ENCODE measurements around the gene ETS1.

The ETS1 gene

GRCh38 chr11:128532572-128533091 lies 54.7 kb downstream of the ETS1 start:
- Histone ChIP-seq H3K27ac (ENCODE audit: low read depth, low read length) (no peak overlapping the region; the same call in 1 of the 2 replicates), H3K9ac (ENCODE audit: low read depth, low read length) (no peak overlapping the region), H3K27me3 (ENCODE audit: insufficient read depth, low read length) (peaks cover 97% of the 10 kb centered on the region), H3K9me3 (ENCODE audit: insufficient read depth, low read depth, low read length) (no peaks in the 10 kb centered on the region), H3K4me3 (ENCODE audit: low read length) (peak overlapping the region; percentile 38), H3K36me3 (ENCODE audit: insufficient read depth, low read length) (no peaks in the 10 kb centered on the region), H3K4me1 (ENCODE audit: insufficient read depth, low read length) (peaks cover 18% of the 10 kb centered on the region)
- 3% methylated on average over 6 of the region's 6 CpGs for WGBS

- H3K27ac ChIP-seq (ENCODE audit: low read depth, low read length): no peak overlapping the region
- no peaks in the 10 kb centered on the region for H3K36me3 ChIP-seq (ENCODE audit: insufficient read depth, low read length)
- 82% methylated on average over 5 of the region's 5 CpGs for WGBS
- H3K4me3 ChIP-seq (ENCODE audit: low read length): no peak overlapping the region
- peaks cover 18% of the 10 kb centered on the region for H3K4me1 ChIP-seq (ENCODE audit: insufficient read depth, low read length)
- H3K9ac ChIP-seq (ENCODE audit: low read depth, low read length): no peak overlapping the region
- peaks cover 97% of the 10 kb centered on the region for H3K27me3 ChIP-seq (ENCODE audit: insufficient read depth, low read length)
- no peaks in the 10 kb centered on the region for H3K9me3 ChIP-seq (ENCODE audit: insufficient read depth, low read depth, low read length)
Observed at GRCh38 chr11:128532016-128532571, 55.3 kb downstream of the ETS1 start.

GRCh38 chr11:128531588-128531987 lies 55.8 kb downstream of the ETS1 start:
- H3K9ac ChIP-seq (ENCODE audit: low read depth, low read length): no peak overlapping the region
- H3K27me3 ChIP-seq (ENCODE audit: insufficient read depth, low read length): peaks cover 97% of the 10 kb centered on the region
- H3K4me3 ChIP-seq (ENCODE audit: low read length): no peak overlapping the region
- no peaks in the 10 kb centered on the region for H3K36me3 ChIP-seq (ENCODE audit: insufficient read depth, low read length)
- H3K9me3 ChIP-seq (ENCODE audit: insufficient read depth, low read depth, low read length): no peaks in the 10 kb centered on the region
- peaks cover 18% of the 10 kb centered on the region for H3K4me1 ChIP-seq (ENCODE audit: insufficient read depth, low read length)
- 77% methylated on average over 2 of the region's 2 CpGs for WGBS
- no peak overlapping the region for H3K27ac ChIP-seq (ENCODE audit: low read depth, low read length)

- H3K9me3 ChIP-seq (ENCODE audit: insufficient read depth, low read depth, low read length): no peaks in the 10 kb centered on the region
- peaks cover 95% of the 10 kb centered on the region for H3K27me3 ChIP-seq (ENCODE audit: insufficient read depth, low read length)
- H3K27ac ChIP-seq (ENCODE audit: low read depth, low read length): no peak overlapping the region
- H3K36me3 ChIP-seq (ENCODE audit: insufficient read depth, low read length): no peaks in the 10 kb centered on the region
- H3K4me3 ChIP-seq (ENCODE audit: low read length): no peak overlapping the region
- H3K9ac ChIP-seq (ENCODE audit: low read depth, low read length): no peak overlapping the region
- 87% methylated on average over 7 of the region's 7 CpGs for WGBS
- H3K4me1 ChIP-seq (ENCODE audit: insufficient read depth, low read length): peaks cover 26% of the 10 kb centered on the region
Observed at GRCh38 chr11:128530118-128531074, 57.0 kb downstream of the ETS1 start.

- peaks cover 28% of the 10 kb centered on the region for H3K4me1 ChIP-seq (ENCODE audit: insufficient read depth, low read length)
- 84% methylated on average over 2 of the region's 2 CpGs for WGBS
- no peaks in the 10 kb centered on the region for H3K36me3 ChIP-seq (ENCODE audit: insufficient read depth, low read length)
- H3K27ac ChIP-seq (ENCODE audit: low read depth, low read length): no peak overlapping the region
- no peak overlapping the region for H3K9ac ChIP-seq (ENCODE audit: low read depth, low read length)
- peaks cover 95% of the 10 kb centered on the region for H3K27me3 ChIP-seq (ENCODE audit: insufficient read depth, low read length)
- no peaks in the 10 kb centered on the region for H3K9me3 ChIP-seq (ENCODE audit: insufficient read depth, low read depth, low read length)
- H3K4me3 ChIP-seq (ENCODE audit: low read length): no peak overlapping the region
Observed at GRCh38 chr11:128528294-128528693, 59.1 kb downstream of the ETS1 start.

- Histone ChIP-seq H3K4me1 (ENCODE audit: insufficient read depth, low read length) (peaks cover 21% of the 10 kb centered on the region), H3K27me3 (ENCODE audit: insufficient read depth, low read length) (peaks cover 95% of the 10 kb centered on the region), H3K9ac (ENCODE audit: low read depth, low read length) (no peak overlapping the region), H3K27ac (ENCODE audit: low read depth, low read length) (no peak overlapping the region), H3K36me3 (ENCODE audit: insufficient read depth, low read length) (no peaks in the 10 kb centered on the region), H3K9me3 (ENCODE audit: insufficient read depth, low read depth, low read length) (no peaks in the 10 kb centered on the region), H3K4me3 (ENCODE audit: low read length) (no peak overlapping the region)
- 93% methylated on average over 2 of the region's 2 CpGs for WGBS
Observed at GRCh38 chr11:128527046-128527445, 60.3 kb downstream of the ETS1 start.

- Histone ChIP-seq H3K27me3 (ENCODE audit: insufficient read depth, low read length) (peaks cover 94% of the 10 kb centered on the region), H3K4me1 (ENCODE audit: insufficient read depth, low read length) (peaks cover 27% of the 10 kb centered on the region), H3K27ac (ENCODE audit: low read depth, low read length) (no peak overlapping the region), H3K9me3 (ENCODE audit: insufficient read depth, low read depth, low read length) (no peaks in the 10 kb centered on the region), H3K9ac (ENCODE audit: low read depth, low read length) (no peak overlapping the region), H3K4me3 (ENCODE audit: low read length) (no peak overlapping the region), H3K36me3 (ENCODE audit: insufficient read depth, low read length) (no peaks in the 10 kb centered on the region)
- WGBS: no CpG with 5 or more reads among the region's 1 CpG
Observed at GRCh38 chr11:128525411-128526243, 61.7 kb downstream of the ETS1 start.

- no peak overlapping the region for H3K27ac ChIP-seq (ENCODE audit: low read depth, low read length)
- WGBS: 92% methylated on average over 3 of the region's 4 CpGs
- no peak overlapping the region for H3K4me3 ChIP-seq (ENCODE audit: low read length)
- no peak overlapping the region for H3K9ac ChIP-seq (ENCODE audit: low read depth, low read length)
- H3K4me1 ChIP-seq (ENCODE audit: insufficient read depth, low read length): peaks cover 27% of the 10 kb centered on the region
- peaks cover 93% of the 10 kb centered on the region for H3K27me3 ChIP-seq (ENCODE audit: insufficient read depth, low read length)
- H3K9me3 ChIP-seq (ENCODE audit: insufficient read depth, low read depth, low read length): no peaks in the 10 kb centered on the region
- H3K36me3 ChIP-seq (ENCODE audit: insufficient read depth, low read length): no peaks in the 10 kb centered on the region
Observed at GRCh38 chr11:128524172-128524571, 63.2 kb downstream of the ETS1 start.

GRCh38 chr11:128523641-128524040 lies 63.7 kb downstream of the ETS1 start:
- no peak overlapping the region for H3K27ac ChIP-seq (ENCODE audit: low read depth, low read length)
- H3K9ac ChIP-seq (ENCODE audit: low read depth, low read length): no peak overlapping the region
- H3K4me3 ChIP-seq (ENCODE audit: low read length): no peak overlapping the region
- 69% methylated on average over 2 of the region's 2 CpGs for WGBS
- H3K36me3 ChIP-seq (ENCODE audit: insufficient read depth, low read length): no peaks in the 10 kb centered on the region
- H3K9me3 ChIP-seq (ENCODE audit: insufficient read depth, low read depth, low read length): no peaks in the 10 kb centered on the region
- peaks cover 91% of the 10 kb centered on the region for H3K27me3 ChIP-seq (ENCODE audit: insufficient read depth, low read length)
- H3K4me1 ChIP-seq (ENCODE audit: insufficient read depth, low read length): peaks cover 30% of the 10 kb centered on the region

GRCh38 chr11:128522943-128523518 lies 64.3 kb downstream of the ETS1 start:
- H3K9ac ChIP-seq (ENCODE audit: low read depth, low read length): peak overlapping the region; percentile 72
- H3K36me3 ChIP-seq (ENCODE audit: insufficient read depth, low read length): no peaks in the 10 kb centered on the region
- WGBS: 42% methylated on average over 4 of the region's 6 CpGs
- H3K9me3 ChIP-seq (ENCODE audit: insufficient read depth, low read depth, low read length): no peaks in the 10 kb centered on the region
- peak overlapping the region; percentile 87 for H3K4me3 ChIP-seq (ENCODE audit: low read length)
- no peak overlapping the region for H3K27ac ChIP-seq (ENCODE audit: low read depth, low read length)
- H3K4me1 ChIP-seq (ENCODE audit: insufficient read depth, low read length): peaks cover 30% of the 10 kb centered on the region
- peaks cover 86% of the 10 kb centered on the region for H3K27me3 ChIP-seq (ENCODE audit: insufficient read depth, low read length)
